HS-5 (cell line): ENCODE measurements around the gene WNT10A.

Experiments used
- DNase-seq: peaks from one replicate; pipeline ENCODE4 v3.0.0-alpha.2; 2012; ENCODE audit warnings: low read depth

Gene WNT10A

GRCh38 chr2:218877331-218877730 is 3.3 kb upstream of the WNT10A start:
- no peak for DNase-seq

- no peak for DNase-seq
Observed at GRCh38 chr2:218877891-218878290, 2.8 kb upstream of the WNT10A start.

GRCh38 chr2:218878486-218878885 is 2.2 kb upstream of the WNT10A start:
- DNase-seq: no peak

- DNase-seq: no peak
Observed at GRCh38 chr2:218878926-218879761, 1.5 kb upstream of the WNT10A start.

GRCh38 chr2:218879776-218880101 is 913 bp upstream of the WNT10A start:
- no peak for DNase-seq

- no peak for DNase-seq
Observed at GRCh38 chr2:218880859-218881594, 375 bp downstream of the WNT10A start.

- DNase-seq: no peak
Observed at GRCh38 chr2:218881744-218882460, 1.2 kb downstream of the WNT10A start.

- no peak for DNase-seq
Observed at GRCh38 chr2:218882461-218882816, 1.8 kb downstream of the WNT10A start.

- DNase-seq: no peak
Observed at GRCh38 chr2:218882866-218883366, 2.3 kb downstream of the WNT10A start.

GRCh38 chr2:218883491-218884490 is 3.1 kb downstream of the WNT10A start:
- no peak for DNase-seq

GRCh38 chr2:218884519-218884918 is 3.9 kb downstream of the WNT10A start:
- no peak for DNase-seq

- no peak for DNase-seq
Observed at GRCh38 chr2:218885981-218886947, 5.6 kb downstream of the WNT10A start.

GRCh38 chr2:218887079-218887478 is 6.4 kb downstream of the WNT10A start:
- no peak for DNase-seq

GRCh38 chr2:218888341-218888740 is 7.7 kb downstream of the WNT10A start:
- no peak for DNase-seq

- no peak for DNase-seq
Observed at GRCh38 chr2:218889937-218890336, 9.3 kb downstream of the WNT10A start.

- DNase-seq: no peak
Observed at GRCh38 chr2:218890369-218890768, 9.7 kb downstream of the WNT10A start.

GRCh38 chr2:218891275-218892135 is 10.9 kb downstream of the WNT10A start:
- no peak for DNase-seq

GRCh38 chr2:218892693-218893348 is 12.2 kb downstream of the WNT10A start:
- DNase-seq: no peak
